Smooth muscle cell (in vitro differentiated cells): ENCODE results near the gene CIRBP. TPM values are rescaled to one million over a fixed set of nuclear protein-coding genes. Genes with fewer than 3 reads are reported as not detected.
A peak's percentile ranks its signal among the peaks of the same experiment; 100 is the strongest.

Experiments used
- DNase-seq: peaks from one replicate; lab custom pipeline; 2025; ENCODE audit not compliant: unreplicated experiment; lab: John Stamatoyannopoulos, UW
- H2AFZ ChIP-seq: fragments of 200-600 bp; sonication (generic); 2 replicates; pipeline ENCODE4 v1.6.0; 2016; ENCODE audit warnings: antibody characterized with exemption, low read depth, mild to moderate bottlenecking
- H3F3A ChIP-seq: fragments of 200-600 bp; sonication (generic); 2 replicates; pipeline ENCODE4 v1.6.0; 2017; ENCODE audit warnings: antibody characterized with exemption, low read depth
- H3K27ac ChIP-seq: fragments of 200-600 bp; sonication (generic); 2 replicates; pipeline ENCODE4 v1.5.1; 2016; ENCODE audit warnings: low read depth, mild to moderate bottlenecking
- H3K27me3 ChIP-seq: fragments of 200-600 bp; sonication (generic); 2 replicates; pipeline ENCODE4 v1.6.1; 2016; ENCODE audit warnings: low read depth, mild to moderate bottlenecking
- H3K36me3 ChIP-seq: fragments of 200-600 bp; sonication (generic); 2 replicates; pipeline ENCODE4 v1.5.1; 2016; ENCODE audit warnings: low read depth
- H3K4me1 ChIP-seq: fragments of 200-600 bp; sonication (generic); 2 replicates; pipeline ENCODE4 v1.5.1; 2016; ENCODE audit warnings: low read depth
- H3K4me2 ChIP-seq: fragments of 200-600 bp; sonication (generic); 2 replicates; pipeline ENCODE4 v1.6.0; 2016; ENCODE audit warnings: mild to moderate bottlenecking
- H3K4me3 ChIP-seq: fragments of 200-600 bp; sonication (generic); 2 replicates; pipeline ENCODE4 v1.5.1; 2016; ENCODE audit warnings: mild to moderate bottlenecking
- H3K79me2 ChIP-seq: fragments of 200-600 bp; sonication (generic); 2 replicates; pipeline ENCODE4 v1.6.0; 2016; ENCODE audit warnings: low read depth, mild to moderate bottlenecking
- H3K9ac ChIP-seq: fragments of 200-600 bp; sonication (generic); 2 replicates; pipeline ENCODE4 v1.6.0; 2016; ENCODE audit warnings: low read depth
- H3K9me3 ChIP-seq: fragments of 200-600 bp; sonication (generic); replicated peaks from 2 replicates; pipeline ENCODE4 v1.5.1; 2016; ENCODE audit warnings: low read depth
- H4K20me1 ChIP-seq: fragments of 200-600 bp; sonication (generic); 2 replicates; pipeline ENCODE4 v1.6.0; 2016; ENCODE audit warnings: low read depth
- WGBS: methylation state at CpG from one replicate; pipeline ENCODE4 v1.1.7; 2016; ENCODE audit warnings: low lambda C conversion rate; 5-methylcytosine and 5-hydroxymethylcytosine counted together
- polyA plus RNA-seq: library from polyadenylated mRNA; unstranded; fragments of >200 nt; fragmentation: Nextera tagmentation; extraction: Ambion mirVana; gene quantifications from 2 replicates; pipeline ENCODE4 v1.2.1, GENCODE V29; 2016
- total RNA-seq: library from RNA; depleted of rRNA; stranded (reverse); fragments of >200 nt; gene quantifications from 2 replicates; pipeline ENCODE4 v1.2.3, GENCODE V29; 2014
- TF ChIP-seq, protein P1 (sequence below): fragments of 200-600 bp; sonication (generic); IDR thresholded peaks from 2 replicates; pipeline ENCODE4 v1.5.1; 2017; ENCODE audit warnings: borderline replicate concordance, mild to moderate bottlenecking, antibody characterized with exemption; ENCODE audit not compliant: insufficient read depth, poor library complexity, severe bottlenecking

The CIRBP gene
- total and polyA plus RNA-seq, 2 experiments from 2014 or later: 122 to 215 TPM

DNA sequence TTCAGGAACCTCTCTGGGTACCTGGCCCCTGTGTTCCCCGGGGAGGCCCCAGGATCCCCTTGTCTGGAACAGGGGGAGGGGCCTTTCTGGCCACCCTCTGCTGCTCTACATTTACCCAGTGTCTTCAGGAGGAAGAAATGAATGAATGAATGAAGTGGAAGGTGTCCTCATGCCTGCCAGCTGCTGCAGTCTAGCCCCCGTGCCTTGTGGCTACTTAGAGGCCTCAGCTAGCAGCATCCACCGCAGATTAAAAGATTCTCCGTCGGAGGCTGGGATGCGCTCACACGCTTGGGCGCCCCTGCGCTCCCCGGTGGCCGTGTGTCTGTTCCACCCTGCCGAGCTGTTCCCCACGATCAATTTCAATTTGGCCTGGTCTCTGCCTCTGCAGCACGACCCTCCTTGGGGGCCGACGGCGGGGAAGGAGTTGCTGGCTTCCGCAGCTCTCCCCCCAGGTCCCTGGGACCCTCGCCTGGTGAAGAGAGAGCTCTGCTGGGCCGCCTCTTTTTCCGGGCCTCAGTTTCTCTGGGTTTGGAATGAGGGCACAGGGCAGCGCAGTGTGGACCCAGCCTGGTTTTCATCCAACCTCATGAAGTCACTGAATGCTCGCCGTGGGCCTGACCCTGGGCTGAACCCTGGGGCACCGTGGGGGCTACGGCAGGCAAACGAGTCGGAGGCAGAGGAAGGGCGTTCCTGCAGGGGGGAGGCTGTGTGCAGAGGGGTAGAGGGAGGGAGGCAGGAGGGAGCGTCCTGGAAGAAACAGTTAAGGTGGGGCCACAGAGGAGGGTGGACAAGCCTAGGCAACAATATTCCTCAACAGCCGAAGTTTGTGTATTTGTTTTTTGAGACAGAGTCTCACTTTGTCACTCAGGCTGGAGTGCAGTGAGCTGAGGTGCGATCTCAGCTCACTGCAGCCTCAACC lies 44.8 kb downstream of the CIRBP start:
- WGBS: 81% methylated on average over 31 of the region's 32 CpGs
- Histone ChIP-seq H3K27me3 (peaks cover 24% of the 10 kb centered on the region), H3K9ac (no peak overlapping the region), H3F3A (no peaks in the 10 kb centered on the region), H3K27ac (no peak overlapping the region), H3K79me2 (no peaks in the 10 kb centered on the region), H4K20me1 (no peaks in the 10 kb centered on the region), H3K4me2 (no peak overlapping the region), H3K9me3 (no peaks in the 10 kb centered on the region), H3K4me3 (no peak overlapping the region), H2AFZ (no peak overlapping the region), H3K4me1 (peaks cover 7% of the 10 kb centered on the region), H3K36me3 (no peaks in the 10 kb centered on the region)
- no peak for DNase-seq
- TF ChIP-seq, protein P1, sequence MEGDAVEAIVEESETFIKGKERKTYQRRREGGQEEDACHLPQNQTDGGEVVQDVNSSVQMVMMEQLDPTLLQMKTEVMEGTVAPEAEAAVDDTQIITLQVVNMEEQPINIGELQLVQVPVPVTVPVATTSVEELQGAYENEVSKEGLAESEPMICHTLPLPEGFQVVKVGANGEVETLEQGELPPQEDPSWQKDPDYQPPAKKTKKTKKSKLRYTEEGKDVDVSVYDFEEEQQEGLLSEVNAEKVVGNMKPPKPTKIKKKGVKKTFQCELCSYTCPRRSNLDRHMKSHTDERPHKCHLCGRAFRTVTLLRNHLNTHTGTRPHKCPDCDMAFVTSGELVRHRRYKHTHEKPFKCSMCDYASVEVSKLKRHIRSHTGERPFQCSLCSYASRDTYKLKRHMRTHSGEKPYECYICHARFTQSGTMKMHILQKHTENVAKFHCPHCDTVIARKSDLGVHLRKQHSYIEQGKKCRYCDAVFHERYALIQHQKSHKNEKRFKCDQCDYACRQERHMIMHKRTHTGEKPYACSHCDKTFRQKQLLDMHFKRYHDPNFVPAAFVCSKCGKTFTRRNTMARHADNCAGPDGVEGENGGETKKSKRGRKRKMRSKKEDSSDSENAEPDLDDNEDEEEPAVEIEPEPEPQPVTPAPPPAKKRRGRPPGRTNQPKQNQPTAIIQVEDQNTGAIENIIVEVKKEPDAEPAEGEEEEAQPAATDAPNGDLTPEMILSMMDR: no peak

- Histone ChIP-seq H3K79me2 (no peaks in the 10 kb centered on the region), H3K9me3 (no peaks in the 10 kb centered on the region), H4K20me1 (no peaks in the 10 kb centered on the region), H3K9ac (no peak overlapping the region), H3K4me1 (peaks cover 8% of the 10 kb centered on the region), H3K27ac (no peak overlapping the region), H3K27me3 (peaks cover 24% of the 10 kb centered on the region), H3K4me2 (peak overlapping the region; percentile 83), H2AFZ (no peak overlapping the region), H3F3A (no peaks in the 10 kb centered on the region), H3K36me3 (no peaks in the 10 kb centered on the region), H3K4me3 (peak overlapping the region; percentile 41)
- TF ChIP-seq, protein P1: peak; percentile 58
- WGBS: 27% methylated on average over 35 of the region's 58 CpGs
- DNase-seq: peak; percentile 6
Observed at GRCh38 chr19:1315470-1316166, 46.5 kb downstream of the CIRBP start.

DNA sequence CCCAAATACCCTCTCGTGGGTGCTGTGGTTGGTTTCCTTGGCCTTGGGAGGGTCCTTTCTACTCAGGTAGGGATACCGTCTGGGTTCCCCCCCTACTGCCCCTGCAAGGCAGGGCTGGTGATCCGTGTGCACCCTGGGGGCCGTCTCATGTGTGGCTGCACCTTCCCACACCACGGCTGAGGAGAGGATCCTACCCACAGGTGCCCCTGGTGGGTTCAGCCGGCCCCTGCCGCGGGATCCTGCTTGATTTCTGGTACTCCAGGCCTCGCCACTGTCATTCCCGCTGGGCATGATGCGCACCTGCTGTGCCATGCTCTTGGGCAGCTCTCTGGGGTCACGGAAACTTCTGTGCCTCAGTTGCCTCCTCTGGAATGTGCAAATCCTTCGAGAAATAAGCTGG lies 47.3 kb downstream of the CIRBP start:
- DNase-seq: no peak
- H4K20me1 ChIP-seq: no peaks in the 10 kb centered on the region
- no peaks in the 10 kb centered on the region for H3F3A ChIP-seq
- no peaks in the 10 kb centered on the region for H3K9me3 ChIP-seq
- H3K36me3 ChIP-seq: no peaks in the 10 kb centered on the region
- WGBS: 85% methylated on average over 13 of the region's 13 CpGs
- H3K79me2 ChIP-seq: no peaks in the 10 kb centered on the region
- no peak overlapping the region for H3K27ac ChIP-seq
- H3K27me3 ChIP-seq: peaks cover 24% of the 10 kb centered on the region
- H3K4me2 ChIP-seq: no peak overlapping the region
- H3K9ac ChIP-seq: no peak overlapping the region
- peaks cover 6% of the 10 kb centered on the region for H3K4me1 ChIP-seq
- H3K4me3 ChIP-seq: no peak overlapping the region
- no peak overlapping the region for H2AFZ ChIP-seq
- TF ChIP-seq, protein P1: no peak
